AG09319 (cell line): ENCODE data around the gene BCL7A.

ENCODE experiments used
- DNase-seq: peaks from one replicate; pipeline ENCODE4 v3.0.0-alpha.2; 2010; ENCODE audit warnings: low read depth; ENCODE audit errors: extremely low read depth
- CTCF ChIP-seq: IDR thresholded peaks from 2 replicates; pipeline ENCODE4 v1.5.1; 2011; ENCODE audit warnings: low read depth, mild to moderate bottlenecking, inconsistent platforms, low read length, moderate library complexity

The BCL7A gene

GRCh38 chr12:122106843-122107242, 85.2 kb downstream of the BCL7A start:
- no peak for DNase-seq
- no peak for TF ChIP-seq CTCF

DNA sequence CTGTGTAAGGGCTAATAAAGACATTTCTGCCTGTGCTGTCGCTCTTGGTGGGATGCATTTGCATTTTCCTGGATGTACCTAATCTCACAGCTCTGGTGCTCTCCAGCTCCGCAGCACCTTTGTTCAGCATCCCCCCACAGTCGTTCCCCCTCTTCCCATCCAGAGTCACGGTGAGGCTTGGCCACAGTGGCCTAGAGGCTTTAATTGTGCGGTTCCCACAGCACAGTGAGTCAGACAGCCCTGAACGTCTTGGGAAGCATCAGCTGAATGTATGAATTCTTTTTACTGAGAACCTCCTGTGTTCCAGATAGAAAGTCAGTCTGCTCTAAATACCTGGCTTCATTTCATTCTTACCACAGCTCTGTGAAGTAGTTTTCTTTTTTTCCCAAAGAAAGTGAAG, 85.6 kb downstream of the BCL7A start:
- no peak for DNase-seq
- no peak for TF ChIP-seq CTCF

- no peak for TF ChIP-seq CTCF
- DNase-seq, result no peak
Measured at GRCh38 chr12:122111089-122111641, 89.5 kb downstream of the BCL7A start.
